ENCODE data around the gene CRYGC.

CRYGC gene

GRCh38 chr2:208093128-208093527, 36.5 kb downstream of the CRYGC start:
- TF ChIP-seq RAD21 (IDR thresholded peaks at IDR 0.05; ENCODE audit: low read depth) (no peak), MAX (IDR thresholded peaks at IDR 0.05) (no peak), USF1 (IDR thresholded peaks at IDR 0.05) (no peak), REST (IDR thresholded peaks at IDR 0.05; ENCODE audit: low read depth) (no peak), CREB1 (IDR thresholded peaks at IDR 0.05; ENCODE audit: low read depth) (no peak), YY1 (IDR thresholded peaks at IDR 0.05; ENCODE audit: low read depth) (no peak), ZBTB7A (IDR thresholded peaks at IDR 0.05; ENCODE audit: low read depth) (no peak), CEBPB (IDR thresholded peaks at IDR 0.05) (no peak), TCF12 (IDR thresholded peaks at IDR 0.05; ENCODE audit: low read depth) (no peak), FOXM1 (IDR thresholded peaks at IDR 0.05; ENCODE audit: borderline replicate concordance, low read depth) (no peak), EGR1 (IDR thresholded peaks at IDR 0.05) (no peak), EP300 (IDR thresholded peaks at IDR 0.05; ENCODE audit: borderline replicate concordance) (no peak), TEAD4 (IDR thresholded peaks at IDR 0.05) (no peak), NFIC (IDR thresholded peaks at IDR 0.05) (no peak)

- TF ChIP-seq NFIC (IDR thresholded peaks at IDR 0.05) (no peak), FOXM1 (IDR thresholded peaks at IDR 0.05; ENCODE audit: borderline replicate concordance, low read depth) (no peak), MAX (IDR thresholded peaks at IDR 0.05) (no peak), EP300 (IDR thresholded peaks at IDR 0.05; ENCODE audit: borderline replicate concordance) (no peak), ZBTB7A (IDR thresholded peaks at IDR 0.05; ENCODE audit: low read depth) (no peak), CEBPB (IDR thresholded peaks at IDR 0.05) (no peak), TEAD4 (IDR thresholded peaks at IDR 0.05) (no peak), CREB1 (IDR thresholded peaks at IDR 0.05; ENCODE audit: low read depth) (no peak), USF1 (IDR thresholded peaks at IDR 0.05) (no peak), YY1 (IDR thresholded peaks at IDR 0.05; ENCODE audit: low read depth) (no peak), TCF12 (IDR thresholded peaks at IDR 0.05; ENCODE audit: low read depth) (no peak), RAD21 (IDR thresholded peaks at IDR 0.05; ENCODE audit: low read depth) (no peak), EGR1 (IDR thresholded peaks at IDR 0.05) (no peak), TAF1 (IDR thresholded peaks at IDR 0.05; ENCODE audit: low read depth) (no peak), REST (IDR thresholded peaks at IDR 0.05; ENCODE audit: low read depth) (no peak)
These were observed 37.4 kb downstream of the CRYGC start for GRCh38 chr2:208092093-208092832.

GRCh38 chr2:208090420-208090819, 39.2 kb downstream of the CRYGC start:
- no peak for TF ChIP-seq RAD21 (IDR thresholded peaks at IDR 0.05; ENCODE audit: low read depth)
- TF ChIP-seq CREB1 (IDR thresholded peaks at IDR 0.05; ENCODE audit: low read depth): no peak
- TF ChIP-seq FOXM1 (IDR thresholded peaks at IDR 0.05; ENCODE audit: borderline replicate concordance, low read depth): no peak
- no peak for TF ChIP-seq CEBPB (IDR thresholded peaks at IDR 0.05)
- TF ChIP-seq EP300 (IDR thresholded peaks at IDR 0.05; ENCODE audit: borderline replicate concordance): no peak

GRCh38 chr2:208086029-208086428, 43.6 kb downstream of the CRYGC start:
- TF ChIP-seq USF1 (IDR thresholded peaks at IDR 0.05) (no peak), TAF1 (IDR thresholded peaks at IDR 0.05; ENCODE audit: low read depth) (no peak), NFIC (IDR thresholded peaks at IDR 0.05) (no peak), TEAD4 (IDR thresholded peaks at IDR 0.05) (no peak), RAD21 (IDR thresholded peaks at IDR 0.05; ENCODE audit: low read depth) (no peak), TCF12 (IDR thresholded peaks at IDR 0.05; ENCODE audit: low read depth) (no peak), ZBTB7A (IDR thresholded peaks at IDR 0.05; ENCODE audit: low read depth) (no peak), YY1 (IDR thresholded peaks at IDR 0.05; ENCODE audit: low read depth) (no peak), REST (IDR thresholded peaks at IDR 0.05; ENCODE audit: low read depth) (no peak), EGR1 (IDR thresholded peaks at IDR 0.05) (no peak), EP300 (IDR thresholded peaks at IDR 0.05; ENCODE audit: borderline replicate concordance) (no peak)
